Brain microvascular endothelial cell (primary cell): ENCODE results near the gene IL5RA.

Experiments used
- DNase-seq: peaks from one replicate; pipeline ENCODE4 v3.0.0-alpha.2; 2020
- H3K27ac ChIP-seq: fragments of 250-450 bp; sonication (Bioruptor Pico); 2 replicates; pipeline ENCODE4 v1.5.1; 2020; ENCODE audit warnings: mild to moderate bottlenecking, moderate library complexity
- H3K27me3 ChIP-seq: fragments of 250-450 bp; sonication (Bioruptor Pico); replicated peaks from 2 replicates; pipeline ENCODE4 v1.5.1; 2020; ENCODE audit warnings: mild to moderate bottlenecking
- H3K36me3 ChIP-seq: fragments of 250-450 bp; sonication (Bioruptor Pico); replicated peaks from 2 replicates; pipeline ENCODE4 v1.5.1; 2020; ENCODE audit warnings: mild to moderate bottlenecking
- H3K4me3 ChIP-seq: 2 replicates; pipeline ENCODE4 v1.5.1; 2011; ENCODE audit warnings: low read depth, mild to moderate bottlenecking, control low read depth, low read length, moderate library complexity
- in situ Hi-C: cut with HindIII; loops from 2 replicates; pipeline ENCODE4 v1.10.0; 2017; ENCODE audit warnings: low sequenced_read_pairs, low pct_ligation_motif_present
- TF ChIP-seq, protein P1 (sequence below): IDR thresholded peaks from 2 replicates; pipeline ENCODE4 v1.5.1; 2011; ENCODE audit warnings: low read depth, mild to moderate bottlenecking, moderate library complexity, low read length, control low read depth, inconsistent platforms; ENCODE audit errors: missing control alignments

The IL5RA gene

DNA sequence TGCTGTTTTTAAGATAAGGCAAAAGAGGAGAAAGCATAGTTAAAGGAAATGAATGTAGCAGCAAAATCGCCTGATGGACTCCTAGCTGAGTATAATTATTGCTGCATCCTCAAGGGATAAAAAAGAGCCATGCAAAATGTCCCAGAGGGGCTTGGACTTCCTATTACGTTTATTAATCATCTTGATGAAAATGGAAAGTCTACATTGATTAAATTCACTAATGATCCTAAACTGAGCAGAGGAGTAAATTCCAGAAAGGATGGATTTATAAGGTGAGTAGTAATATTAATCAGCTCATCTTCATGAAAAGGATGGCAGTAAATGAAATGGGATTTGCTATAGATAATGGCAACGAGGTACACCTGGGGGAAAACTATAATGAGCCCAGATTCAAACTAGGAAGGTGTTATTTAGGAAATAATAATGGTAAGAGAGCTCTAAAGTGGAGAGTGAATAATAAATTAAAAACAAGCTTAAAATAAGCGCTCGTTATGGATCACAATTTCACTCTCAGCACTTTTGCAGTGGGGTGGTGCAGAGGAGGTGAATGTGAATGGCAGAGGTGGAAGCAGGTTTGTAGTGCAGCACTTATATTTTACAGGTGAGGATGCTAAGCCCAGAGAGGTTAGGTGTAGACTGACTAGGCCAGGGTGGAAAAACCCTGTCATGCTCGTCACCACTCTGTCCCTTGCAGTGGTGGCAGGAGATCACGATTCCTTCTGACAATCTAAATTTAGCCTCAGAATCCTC lies 22.3 kb downstream of the IL5RA start:
- no peaks in the 10 kb centered on the region for H3K27me3 ChIP-seq
- DNase-seq = no peak
- H3K27ac ChIP-seq = no peak overlapping the region
- H3K36me3 ChIP-seq = no peaks in the 10 kb centered on the region
- in situ Hi-C loops = no loop called here
- H3K4me3 ChIP-seq = no peak overlapping the region
- TF ChIP-seq, protein P1, sequence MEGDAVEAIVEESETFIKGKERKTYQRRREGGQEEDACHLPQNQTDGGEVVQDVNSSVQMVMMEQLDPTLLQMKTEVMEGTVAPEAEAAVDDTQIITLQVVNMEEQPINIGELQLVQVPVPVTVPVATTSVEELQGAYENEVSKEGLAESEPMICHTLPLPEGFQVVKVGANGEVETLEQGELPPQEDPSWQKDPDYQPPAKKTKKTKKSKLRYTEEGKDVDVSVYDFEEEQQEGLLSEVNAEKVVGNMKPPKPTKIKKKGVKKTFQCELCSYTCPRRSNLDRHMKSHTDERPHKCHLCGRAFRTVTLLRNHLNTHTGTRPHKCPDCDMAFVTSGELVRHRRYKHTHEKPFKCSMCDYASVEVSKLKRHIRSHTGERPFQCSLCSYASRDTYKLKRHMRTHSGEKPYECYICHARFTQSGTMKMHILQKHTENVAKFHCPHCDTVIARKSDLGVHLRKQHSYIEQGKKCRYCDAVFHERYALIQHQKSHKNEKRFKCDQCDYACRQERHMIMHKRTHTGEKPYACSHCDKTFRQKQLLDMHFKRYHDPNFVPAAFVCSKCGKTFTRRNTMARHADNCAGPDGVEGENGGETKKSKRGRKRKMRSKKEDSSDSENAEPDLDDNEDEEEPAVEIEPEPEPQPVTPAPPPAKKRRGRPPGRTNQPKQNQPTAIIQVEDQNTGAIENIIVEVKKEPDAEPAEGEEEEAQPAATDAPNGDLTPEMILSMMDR = no peak

- Histone ChIP-seq H3K27me3 (no peaks in the 10 kb centered on the region), H3K36me3 (no peaks in the 10 kb centered on the region), H3K4me3 (no peak overlapping the region), H3K27ac (no peak overlapping the region)
- in situ Hi-C loops = no loop called here
- TF ChIP-seq, protein P1 = no peak
- DNase-seq = no peak
Observed at GRCh38 chr3:3087279-3087678, 22.9 kb downstream of the IL5RA start.

DNA sequence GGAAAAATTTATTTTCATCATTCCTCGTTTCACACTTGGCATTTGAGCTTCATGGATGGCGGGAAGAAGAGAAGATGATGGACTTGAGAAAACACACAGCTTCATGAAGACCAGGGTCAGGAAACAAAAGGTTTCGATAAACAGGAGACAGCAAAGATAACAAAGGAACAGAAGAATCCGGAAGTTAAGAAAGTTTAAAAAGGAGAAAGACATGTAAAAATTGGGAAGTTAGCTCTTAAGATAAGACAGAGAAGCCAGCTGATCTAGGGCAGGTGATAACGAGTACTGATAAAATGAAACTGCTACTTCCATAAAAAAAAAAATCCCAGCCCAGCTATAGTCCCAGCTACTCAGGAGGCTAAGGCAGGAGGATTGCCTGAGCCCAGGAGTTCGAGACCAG lies 23.9 kb downstream of the IL5RA start:
- Histone ChIP-seq H3K27me3 (no peaks in the 10 kb centered on the region), H3K36me3 (no peaks in the 10 kb centered on the region), H3K4me3 (no peak overlapping the region), H3K27ac (no peak overlapping the region)
- in situ Hi-C loops = no loop called here
- TF ChIP-seq, protein P1 = no peak
- no peak for DNase-seq

GRCh38 chr3:3085782-3086181 lies 24.4 kb downstream of the IL5RA start:
- TF ChIP-seq, protein P1 = no peak
- in situ Hi-C loops = no loop called here
- H3K4me3 ChIP-seq = no peak overlapping the region

DNA sequence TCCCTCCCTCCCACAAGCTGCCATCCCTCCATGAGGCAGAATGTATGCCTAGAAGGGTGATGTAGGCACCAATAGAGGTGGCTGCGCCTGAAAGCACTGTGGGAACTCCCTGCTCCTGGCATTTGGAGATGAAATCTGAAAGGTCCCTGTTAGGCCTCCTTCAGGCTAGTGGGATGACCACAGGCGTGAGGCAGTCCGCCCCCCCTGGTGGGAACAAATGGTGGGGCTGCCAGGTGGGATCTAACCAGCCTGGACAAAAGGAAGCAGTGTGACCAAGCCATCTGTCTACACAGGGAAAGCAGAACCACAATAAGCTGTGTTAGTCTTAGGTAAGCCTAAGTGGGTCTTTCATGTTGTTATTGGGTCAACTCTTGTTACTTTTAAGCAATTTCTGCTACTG lies 25.3 kb downstream of the IL5RA start:
- no peaks in the 10 kb centered on the region for H3K27me3 ChIP-seq
- in situ Hi-C loops = no loop called here
- H3K36me3 ChIP-seq = no peaks in the 10 kb centered on the region
- H3K27ac ChIP-seq = no peak overlapping the region
- no peak for DNase-seq
- TF ChIP-seq, protein P1 = no peak
- H3K4me3 ChIP-seq = no peak overlapping the region

More at GRCh38 chr3:3085782-3086181, 24.4 kb downstream of the IL5RA start:
- DNase-seq = no peak
- Histone ChIP-seq H3K27me3 (no peaks in the 10 kb centered on the region), H3K27ac (no peak overlapping the region), H3K36me3 (no peaks in the 10 kb centered on the region)
